Epithelial cell of prostate (primary cell): Measurements from ENCODE around the gene GRID1.

Experiments used
- DNase-seq: peaks from one replicate; pipeline ENCODE4 v3.0.0-alpha.2; 2011; ENCODE audit warnings: low read depth, low spot score
- H3K27ac ChIP-seq: fragments of 450-650 bp; 2 replicates; pipeline ENCODE4 v1.5.1; 2017; ENCODE audit warnings: mild to moderate bottlenecking

Gene GRID1

DNA sequence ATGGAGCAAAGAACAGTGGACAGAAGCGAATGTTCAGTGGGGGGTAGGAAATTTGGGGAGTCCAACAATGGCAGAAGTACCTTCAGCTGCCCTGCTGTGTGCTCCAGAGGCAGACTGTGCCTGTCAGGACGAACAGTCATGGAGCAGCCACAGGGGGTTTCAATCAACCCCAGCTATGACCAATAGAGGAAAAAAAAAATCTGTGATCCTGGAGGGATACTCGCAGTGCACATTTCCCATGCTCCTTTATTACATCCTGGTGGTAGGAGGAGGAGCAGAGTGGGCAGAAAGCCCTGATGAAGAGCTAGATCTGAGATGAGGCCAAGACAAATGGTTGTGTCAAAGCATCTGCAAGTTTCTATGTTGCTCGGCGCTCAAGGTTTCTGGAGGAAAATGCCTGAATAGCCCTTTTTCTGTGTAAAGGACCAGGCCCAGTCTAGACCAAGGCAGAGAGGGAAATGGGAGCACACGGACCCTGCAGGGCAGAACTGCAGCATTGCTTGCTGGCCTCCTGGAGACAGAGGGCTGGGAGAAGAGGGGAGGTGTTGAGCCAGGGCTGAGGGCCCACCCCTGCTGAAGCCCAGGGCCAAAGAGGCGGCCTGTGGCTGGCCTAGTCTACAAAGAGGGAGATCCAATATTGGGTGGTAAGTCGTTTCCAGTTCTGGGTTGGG, 201.5 kb downstream of the GRID1 start:
- DNase-seq = no peak

DNA sequence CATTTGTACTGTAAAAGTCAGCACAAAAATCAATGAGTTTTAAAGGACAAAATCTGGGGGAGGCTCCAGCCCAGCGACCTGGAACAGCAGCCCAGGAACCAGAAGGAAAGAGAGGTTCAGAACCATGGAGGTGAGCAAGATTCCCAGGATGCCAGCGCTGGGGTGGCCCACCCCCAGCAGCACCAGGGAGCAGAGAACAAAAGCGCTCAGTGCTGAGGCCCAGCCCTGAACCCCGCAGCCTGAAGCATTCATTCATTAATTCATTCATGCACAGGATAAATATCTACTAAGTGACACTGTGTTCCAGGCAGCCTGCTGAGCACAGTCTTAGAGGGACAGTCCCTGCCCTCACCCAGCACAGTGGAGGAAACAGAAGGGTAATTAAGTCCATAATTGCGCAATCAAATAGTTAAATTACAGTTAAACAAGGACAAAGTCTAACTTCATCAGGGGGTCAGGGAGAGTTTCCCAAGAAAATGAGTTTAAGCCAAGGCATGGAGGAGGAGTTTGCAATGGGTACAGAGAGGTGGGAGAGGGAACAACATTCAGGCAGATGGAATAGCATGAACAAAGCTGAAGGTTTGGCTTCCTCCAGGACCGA, 202.3 kb downstream of the GRID1 start:
- DNase-seq = no peak
- no peak overlapping the region for H3K27ac ChIP-seq

More for the DNA sequence above, 201.5 kb downstream of the GRID1 start:
- H3K27ac ChIP-seq = no peak overlapping the region

DNA sequence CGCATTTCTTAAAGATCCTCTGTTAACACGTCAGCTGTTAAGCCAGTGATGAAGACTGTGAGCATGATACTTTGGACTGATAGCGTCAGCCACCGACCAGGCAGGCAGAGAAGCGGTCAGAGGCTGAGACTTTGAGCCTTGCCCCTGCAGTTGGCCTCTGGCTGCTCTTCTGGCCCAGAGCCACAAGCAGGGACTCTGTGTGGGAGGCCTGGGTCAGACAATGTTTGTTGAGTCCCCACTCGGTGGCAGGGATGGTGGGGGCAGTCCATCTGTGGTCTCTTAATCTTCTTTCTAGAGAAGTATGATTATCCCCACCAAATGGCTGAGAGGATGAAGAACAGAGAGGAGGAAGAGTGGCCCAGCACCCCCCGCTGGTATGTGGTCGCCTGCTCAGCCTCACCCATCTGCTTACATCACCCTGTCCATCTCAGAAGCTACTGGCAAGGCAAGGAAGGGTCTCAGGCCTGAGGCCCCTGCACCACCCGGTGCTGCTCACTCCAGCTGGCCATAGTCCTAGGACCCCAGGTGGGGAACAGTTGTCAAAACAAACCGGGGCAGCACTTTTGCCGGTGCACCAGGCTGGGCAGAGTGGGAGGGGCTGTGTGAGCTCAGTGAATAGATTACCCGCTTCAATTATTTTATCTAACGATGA, 202.9 kb downstream of the GRID1 start:
- no peak overlapping the region for H3K27ac ChIP-seq
- DNase-seq = no peak

DNA sequence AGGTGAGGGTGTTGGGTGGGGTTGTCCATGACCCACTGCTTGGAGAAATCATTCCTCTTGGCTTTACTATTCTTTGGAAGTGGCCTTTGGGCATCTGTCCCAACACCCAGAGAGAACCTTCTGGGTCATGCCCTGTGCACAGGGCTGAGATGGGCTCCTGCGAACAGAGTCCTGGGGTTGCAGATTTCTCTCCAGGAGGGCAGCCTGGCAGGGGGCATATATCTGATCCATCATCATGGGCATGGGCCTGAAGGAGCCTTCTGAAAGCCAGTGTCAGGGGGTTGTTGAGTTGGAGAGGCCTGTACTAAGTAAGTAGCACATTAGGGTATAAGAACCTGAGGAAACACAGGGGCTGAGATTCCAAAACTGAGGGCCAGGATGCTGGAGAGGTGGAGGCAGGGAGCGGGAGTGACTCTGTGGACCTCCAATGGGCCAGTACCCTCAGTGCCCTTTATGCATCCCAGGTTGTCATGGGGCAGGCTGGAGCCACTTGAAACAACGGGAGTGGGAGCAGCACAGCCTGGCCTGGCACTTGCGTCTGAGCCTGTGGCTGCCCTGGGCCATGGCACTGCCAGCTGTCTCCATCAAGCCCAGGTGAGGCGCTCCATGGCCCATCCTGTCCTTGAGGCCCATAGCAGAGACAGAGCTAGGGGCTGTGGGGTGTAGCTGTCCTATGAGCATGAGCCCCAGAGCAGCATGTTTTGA, 203.7 kb downstream of the GRID1 start:
- no peak overlapping the region for H3K27ac ChIP-seq
- DNase-seq = no peak

DNA sequence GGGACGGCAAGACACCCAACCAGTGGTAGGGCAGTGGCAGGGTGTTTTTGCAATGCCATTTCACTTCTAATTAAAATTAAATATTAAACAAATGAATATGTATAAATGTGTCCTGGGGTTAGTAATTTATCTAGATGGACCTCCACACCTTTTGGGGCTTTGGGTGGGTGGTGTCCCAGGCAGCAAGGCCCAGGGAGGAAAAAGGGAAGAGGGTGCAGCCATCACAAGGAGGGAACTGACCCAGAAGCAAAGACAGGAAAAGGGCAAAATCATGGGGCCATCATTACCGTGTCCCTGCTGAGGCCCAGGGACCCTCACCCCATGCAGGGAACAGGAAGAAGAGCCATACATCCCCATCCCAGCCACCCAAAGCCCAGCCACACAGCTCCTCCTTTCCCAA, 204.6 kb downstream of the GRID1 start:
- no peak overlapping the region for H3K27ac ChIP-seq
- DNase-seq = no peak

DNA sequence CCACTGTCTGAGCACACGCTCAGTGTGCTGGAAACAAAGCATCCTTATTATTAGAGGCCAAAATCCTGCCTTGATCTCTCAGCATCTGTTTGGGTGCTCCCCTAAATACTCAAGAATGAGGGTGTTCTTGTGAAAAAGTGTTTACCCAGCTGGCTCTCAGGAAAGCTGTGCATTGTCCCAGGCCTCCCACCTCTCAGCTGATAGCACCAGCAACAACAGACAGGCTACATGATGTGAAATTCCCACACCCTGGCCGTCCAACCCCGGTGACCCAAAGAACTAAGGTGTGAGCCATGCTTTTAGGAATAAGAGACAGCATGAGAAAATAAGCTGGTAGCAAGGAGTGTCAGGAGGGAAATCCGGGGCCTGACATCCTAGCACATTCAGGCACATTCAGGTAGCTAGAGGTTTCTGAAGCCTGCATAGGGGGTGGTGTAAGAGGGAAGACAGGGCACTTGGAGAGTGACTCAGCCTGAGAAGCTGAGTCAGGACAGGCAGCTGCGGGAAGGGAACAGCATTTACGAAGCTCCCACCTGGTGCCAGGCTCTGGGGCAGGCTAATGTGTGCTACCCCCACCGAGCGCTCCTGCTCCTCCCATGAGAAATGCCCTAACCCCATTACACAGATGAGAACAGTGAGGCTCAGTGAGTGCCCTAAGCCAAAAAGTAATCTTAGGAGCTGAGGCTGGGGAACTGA, 205.6 kb downstream of the GRID1 start:
- no peak for DNase-seq

DNA sequence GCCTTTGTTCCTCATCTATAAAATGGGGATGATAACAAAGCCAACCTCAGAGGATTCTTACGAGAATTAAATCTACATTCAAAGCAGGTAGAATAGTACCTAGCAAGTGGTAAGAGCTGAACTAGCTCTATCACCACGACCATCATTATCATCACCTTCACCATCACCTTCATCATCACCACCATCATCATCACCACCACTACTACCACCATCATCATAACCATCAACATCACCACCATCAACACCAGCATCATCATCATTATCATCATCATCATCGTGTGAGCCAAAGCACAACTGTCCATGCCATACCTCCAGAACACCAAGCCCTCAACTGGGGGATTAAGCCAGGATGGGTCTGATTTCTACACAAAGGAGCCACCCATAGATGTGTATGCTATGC, 206.8 kb downstream of the GRID1 start:
- DNase-seq = no peak

More for the DNA sequence above, 205.6 kb downstream of the GRID1 start:
- no peak overlapping the region for H3K27ac ChIP-seq

DNA sequence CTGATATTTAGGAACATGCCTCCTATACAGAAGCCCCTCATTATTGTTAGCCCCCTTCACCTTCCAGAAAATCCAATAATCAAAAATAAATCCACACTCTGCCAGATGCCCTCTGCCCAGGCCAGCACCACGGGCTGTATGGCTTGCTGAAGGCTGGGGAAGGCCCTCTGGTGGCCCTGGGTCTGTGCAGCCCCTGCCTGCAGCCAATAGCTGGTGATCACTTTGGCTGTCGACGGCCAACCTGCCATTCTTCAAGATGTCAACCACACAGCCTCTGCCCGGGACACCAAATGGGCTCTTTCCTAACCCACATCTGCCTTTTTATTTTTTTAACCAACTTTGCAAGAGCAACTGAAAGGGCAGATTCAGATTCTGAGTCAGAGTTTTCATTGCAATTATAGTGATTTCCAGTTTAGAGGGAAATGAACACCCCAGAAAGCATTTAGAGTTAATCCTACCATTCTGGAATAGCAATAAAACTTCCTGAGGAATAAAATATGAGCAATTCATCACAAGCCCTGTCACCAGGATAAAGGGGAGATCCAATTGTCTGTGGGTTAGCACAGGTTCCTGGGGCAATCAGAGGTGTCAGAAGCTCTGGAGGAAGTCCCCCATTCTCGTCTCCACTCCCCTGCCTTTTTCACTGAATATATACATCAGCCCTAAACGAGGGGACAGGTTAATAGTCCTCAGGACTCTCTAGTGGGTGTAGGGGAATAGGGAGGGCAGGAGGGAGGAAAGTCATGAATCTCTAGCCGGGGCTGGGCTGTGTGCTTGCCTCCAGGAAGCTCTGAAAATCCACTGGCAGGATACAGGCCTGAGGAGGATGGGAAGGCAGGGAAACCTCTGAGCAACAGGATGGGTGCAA, 211.3 kb downstream of the GRID1 start:
- no peak for DNase-seq

More for the DNA sequence above, 206.8 kb downstream of the GRID1 start:
- H3K27ac ChIP-seq = no peak overlapping the region

DNA sequence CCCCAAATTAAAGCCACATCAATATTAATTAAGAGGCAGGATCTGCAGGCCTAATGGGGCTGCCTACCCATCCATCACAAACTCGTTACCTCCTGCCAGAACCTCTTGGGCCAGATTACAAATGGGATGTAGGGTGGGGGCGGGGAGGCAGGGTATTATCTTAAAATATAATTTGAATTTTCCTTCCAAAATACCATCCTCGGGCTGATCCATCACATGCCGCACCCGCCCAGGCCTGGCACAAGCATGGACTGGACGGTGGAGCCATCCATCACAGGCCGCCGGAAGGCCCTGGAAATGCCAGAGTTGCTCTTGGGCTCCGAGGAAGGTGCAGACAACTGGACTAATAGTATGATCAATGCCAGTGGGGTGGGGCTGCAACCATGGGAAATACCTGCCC, 212.8 kb downstream of the GRID1 start:
- no peak overlapping the region for H3K27ac ChIP-seq
- no peak for DNase-seq

More for the DNA sequence above, 211.3 kb downstream of the GRID1 start:
- no peak overlapping the region for H3K27ac ChIP-seq

DNA sequence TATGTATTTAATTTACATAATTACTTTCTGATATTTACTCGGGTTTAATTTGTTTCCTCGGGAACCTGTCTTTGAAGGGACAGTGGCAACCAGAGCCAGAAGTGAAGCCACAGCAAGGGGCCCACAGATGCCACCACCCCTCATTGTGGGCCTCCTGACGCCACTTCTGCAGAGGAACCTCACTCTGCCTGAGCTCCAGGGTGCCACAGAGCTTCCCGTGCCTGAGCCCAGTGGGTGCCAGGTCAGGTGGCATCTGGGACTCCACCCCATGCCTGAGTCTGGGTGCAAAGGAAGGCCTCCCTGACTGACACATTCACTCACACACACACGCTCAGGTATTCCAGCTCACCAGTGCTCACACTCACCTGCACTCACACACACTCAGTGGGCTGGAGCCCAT, 213.7 kb downstream of the GRID1 start:
- no peak overlapping the region for H3K27ac ChIP-seq
- DNase-seq = no peak

DNA sequence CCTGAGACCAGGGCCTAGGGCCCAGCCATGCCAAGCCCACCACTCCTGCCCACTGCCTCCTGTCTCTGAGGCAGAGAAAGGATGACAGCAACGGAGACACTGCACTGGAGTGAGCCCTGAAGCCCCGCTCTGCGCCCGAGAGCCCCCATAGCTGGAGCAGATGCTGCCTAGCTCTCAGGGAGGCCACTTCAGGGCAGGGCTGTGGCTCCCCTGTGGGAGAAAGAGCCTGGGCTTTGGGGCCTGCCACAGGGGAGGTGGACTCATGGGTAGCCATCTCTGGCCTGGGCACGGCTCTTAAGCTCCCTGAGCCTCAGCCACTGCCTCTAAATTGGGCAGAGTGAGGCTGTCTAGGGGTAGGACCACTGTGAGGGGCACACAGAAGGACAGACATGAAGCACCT, 214.2 kb downstream of the GRID1 start:
- H3K27ac ChIP-seq = no peak overlapping the region
- no peak for DNase-seq

DNA sequence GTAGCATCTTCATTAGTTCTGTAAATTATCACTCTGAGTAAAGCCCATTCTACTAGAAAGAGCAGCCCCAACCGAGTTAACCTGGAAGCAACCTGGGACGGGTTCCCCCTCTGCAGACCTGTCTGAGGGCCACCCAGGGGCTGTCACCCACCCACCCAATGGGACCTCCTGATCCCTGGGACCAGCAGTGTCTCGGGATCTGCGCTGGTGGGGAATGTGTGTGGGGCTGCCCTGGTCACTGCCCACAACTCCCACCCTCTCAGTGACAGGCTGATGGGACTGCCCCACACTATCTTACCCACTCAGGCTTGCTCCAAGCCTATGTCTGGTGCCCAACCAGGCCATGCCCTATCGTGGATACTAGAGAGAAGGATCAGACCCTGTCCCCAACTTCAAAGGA, 215.0 kb downstream of the GRID1 start:
- no peak overlapping the region for H3K27ac ChIP-seq

DNA sequence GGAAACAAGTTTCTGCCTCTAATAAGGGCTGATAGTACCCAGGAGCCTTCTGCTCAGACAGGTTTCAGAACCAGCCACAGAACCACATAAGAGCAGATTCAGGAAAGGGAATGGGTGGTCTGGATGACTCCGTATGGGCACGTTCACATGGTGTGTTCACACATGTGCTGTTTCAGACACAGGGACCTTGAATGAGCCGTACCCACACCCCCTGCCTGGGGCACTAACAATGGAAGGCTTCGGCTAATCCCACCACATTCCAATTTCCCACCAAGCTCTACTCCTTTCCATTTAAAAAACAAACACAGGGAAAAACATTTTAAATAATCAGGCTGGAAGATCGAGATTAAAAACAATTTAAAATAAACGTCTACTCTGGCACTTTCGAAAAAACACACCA, 217.3 kb downstream of the GRID1 start:
- DNase-seq = no peak

More for the DNA sequence above, 215.0 kb downstream of the GRID1 start:
- DNase-seq = no peak

DNA sequence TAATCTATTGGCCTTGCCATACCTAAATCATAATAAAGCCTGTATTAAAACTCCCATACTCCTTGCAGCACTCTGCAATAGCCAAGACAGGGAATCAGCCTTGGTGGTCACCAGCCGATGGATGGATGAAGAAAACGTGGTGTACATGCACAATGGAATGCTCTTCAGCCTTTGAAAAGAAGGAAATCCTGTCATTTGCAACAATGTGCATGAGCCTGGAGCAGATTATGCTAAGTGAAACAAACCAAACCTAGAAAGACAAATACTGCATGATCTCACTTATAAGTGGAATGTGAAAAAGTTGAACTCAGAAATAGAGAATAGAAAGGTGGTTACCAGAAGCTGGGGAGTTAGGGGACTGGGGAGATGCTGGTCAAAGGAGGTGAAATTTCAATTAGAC, 218.5 kb downstream of the GRID1 start:
- H3K27ac ChIP-seq = no peak overlapping the region
- DNase-seq = no peak

More for the DNA sequence above, 217.3 kb downstream of the GRID1 start:
- no peak overlapping the region for H3K27ac ChIP-seq

DNA sequence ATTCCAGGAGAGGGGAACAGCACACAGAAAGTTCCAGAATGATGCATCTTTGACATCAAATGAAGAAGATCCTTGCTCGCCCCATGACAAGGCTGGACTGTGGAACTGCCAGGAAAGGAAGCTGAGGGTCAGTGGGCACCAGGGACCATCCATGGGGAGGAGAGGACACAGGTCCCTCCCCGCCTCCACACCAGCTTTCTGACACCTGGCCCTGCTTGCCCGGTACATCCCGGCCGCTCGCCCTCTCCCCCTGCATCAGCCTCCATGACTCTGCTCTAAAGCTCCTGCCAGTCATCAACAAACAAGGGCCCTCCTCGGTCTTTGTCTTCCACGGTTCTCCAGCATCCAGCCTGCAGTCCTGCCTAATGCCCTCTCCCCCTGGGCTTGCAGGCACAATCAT, 222.3 kb downstream of the GRID1 start:
- DNase-seq = no peak
- H3K27ac ChIP-seq = no peak overlapping the region

DNA sequence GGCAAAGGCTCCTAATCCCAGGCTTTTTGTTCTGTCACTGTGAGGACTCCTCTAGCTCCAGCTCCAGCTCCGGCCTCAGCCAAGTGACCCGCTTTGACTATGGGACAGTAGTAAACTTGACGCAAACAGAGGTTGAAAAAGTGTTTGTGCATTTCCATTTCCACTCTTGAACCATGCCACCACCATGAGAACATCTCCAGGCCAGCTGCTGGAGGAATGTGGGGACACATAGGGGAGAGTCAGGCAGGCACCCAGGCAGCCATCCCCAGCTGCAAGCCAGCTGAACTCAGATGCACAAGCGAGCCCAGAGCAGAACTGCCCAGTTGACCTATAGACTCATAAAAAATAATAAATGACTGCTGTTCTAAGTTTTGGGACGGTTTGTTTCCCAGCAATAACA, 224.7 kb downstream of the GRID1 start:
- DNase-seq = no peak
- no peak overlapping the region for H3K27ac ChIP-seq

DNA sequence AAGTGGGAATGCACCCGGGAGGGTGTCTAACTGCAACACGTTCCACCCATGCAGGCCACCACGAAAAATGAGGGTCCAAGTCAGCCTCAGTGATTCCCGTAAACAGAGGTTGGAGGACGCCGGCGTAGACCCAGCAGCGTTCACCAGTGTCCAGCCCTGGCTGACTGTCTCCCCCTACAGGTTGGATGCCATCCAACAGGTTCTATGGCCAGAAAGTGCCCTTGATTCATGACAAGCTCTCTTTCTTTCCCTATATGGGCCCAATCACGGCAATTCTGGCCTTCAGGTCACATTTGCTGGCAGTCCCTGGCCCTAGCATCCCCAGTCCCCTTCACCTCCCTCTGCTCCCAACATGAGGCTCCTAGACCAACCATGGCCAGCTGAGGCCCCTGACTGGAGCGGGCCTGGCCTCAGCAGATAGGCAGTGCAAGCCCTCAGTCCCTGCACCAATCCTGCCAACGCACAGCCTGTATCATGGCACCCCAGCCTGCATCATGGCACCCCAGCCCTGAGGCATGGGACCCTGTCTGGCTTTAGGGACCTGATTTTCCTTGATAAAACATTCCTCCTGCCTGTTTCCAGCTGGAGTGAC, 227.4 kb downstream of the GRID1 start:
- no peak for DNase-seq
- H3K27ac ChIP-seq = no peak overlapping the region

DNA sequence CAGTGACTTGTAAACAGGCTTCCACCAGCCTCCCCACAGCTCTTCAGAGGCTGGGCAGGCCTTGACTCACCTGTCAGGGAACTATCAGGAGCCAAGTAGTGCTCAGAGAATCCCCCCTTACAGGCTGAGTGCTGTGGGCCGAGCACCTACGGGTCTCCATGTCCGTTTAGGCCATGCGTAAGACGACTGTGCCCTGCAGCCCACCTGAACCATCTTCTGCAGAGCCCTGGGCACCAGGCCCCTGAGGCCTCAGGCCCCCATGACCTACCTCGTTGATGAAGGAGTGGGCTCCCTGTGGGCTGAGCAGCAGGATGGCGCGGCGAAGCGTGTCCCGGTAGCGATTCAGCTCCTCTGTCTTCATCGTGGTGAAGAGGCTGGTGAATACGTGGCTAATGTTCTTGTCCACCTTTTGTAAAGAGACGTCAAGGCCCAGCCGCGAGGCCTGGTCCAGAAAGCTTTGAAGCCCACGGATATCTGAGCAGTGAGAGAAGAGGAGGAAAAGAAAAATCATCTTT, 228.0 kb downstream of the GRID1 start:
- H3K27ac ChIP-seq = no peak overlapping the region
- DNase-seq = no peak

DNA sequence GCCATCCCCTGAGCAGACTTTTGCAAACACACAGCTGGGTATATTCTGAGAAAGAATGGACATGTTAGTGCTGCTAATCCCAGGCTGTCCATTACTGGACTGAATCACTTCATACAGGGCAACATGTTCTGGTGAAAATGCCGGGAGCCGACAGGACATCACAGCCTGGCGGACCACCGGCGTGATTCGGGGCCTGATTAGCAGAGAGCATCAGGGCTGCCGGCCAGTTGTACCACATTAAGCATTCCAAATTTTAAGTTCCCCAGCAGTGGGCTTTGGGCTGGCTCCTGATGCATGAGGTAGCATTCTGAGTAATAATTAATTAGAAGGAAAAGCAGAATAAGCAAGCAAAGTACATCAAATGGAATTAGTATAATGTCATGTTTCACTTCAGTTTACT, 229.0 kb downstream of the GRID1 start:
- H3K27ac ChIP-seq = no peak overlapping the region
- DNase-seq = no peak
